ENCODE measurements around the gene FZR1. TPM values are rescaled to one million over a fixed set of nuclear protein-coding genes. Genes with fewer than 3 reads are reported as not detected.

FZR1 gene
- total and polyA plus RNA-seq, 2 of the 8 experiments (the other 6 are each of a cell fraction or from before 2014, with no cell fraction given) = 21.6 to 35.5 TPM

- Histone ChIP-seq H3K4me2 (ENCODE audit: insufficient read depth in 1 of 2, low read depth in 2 of 2, low read length in 2 of 2) (peak within 1 kb of the TSS; percentile 89 to 94), H3K4me3 (ENCODE audit: extremely low read depth in 1 of 4, insufficient read depth in 2 of 4, low read depth in 3 of 4, low read length in 4 of 4) (peak within 1 kb of the TSS; percentile 77 to 98 (median 92)), H2BK5ac (ENCODE audit: low read depth, low read length) (peak within 1 kb of the TSS; percentile 100), H3K79me2 (ENCODE audit: control insufficient read depth in 1 of 2, insufficient read depth in 2 of 2, low read length in 2 of 2) (peaks cover 0 to 30% of the 10 kb centered on the region in 2 experiments; a peak in 2 of 4 replicates), H2BK15ac (ENCODE audit: low read length) (peak within 1 kb of the TSS; percentile 100; the same call in 1 of the 2 replicates), H3K9me3 (ENCODE audit: insufficient read depth in 2 of 2, low read depth in 1 of 2, low read length in 1 of 2) (no peaks in the 10 kb centered on the region), H4K91ac (replicated peaks; ENCODE audit: insufficient read length, low read length) (peak within 1 kb of the TSS; percentile 100), H2AK5ac (ENCODE audit: low read depth, low read length) (peak within 1 kb of the TSS; percentile 11), H3K79me1 (ENCODE audit: low read depth, low read length) (peaks cover 6% of the 10 kb centered on the region), H3K18ac (ENCODE audit: extremely low read depth, low read length) (peak within 1 kb of the TSS; percentile 100), H4K20me1 (replicated peaks in 1 of 2; ENCODE audit: control insufficient read depth in 1 of 2, insufficient read depth in 2 of 2, low read length in 2 of 2) (peaks cover 1 to 8% of the 10 kb centered on the region in 2 experiments), H3K56ac (replicated peaks; ENCODE audit: insufficient read length, low read depth, low read length) (peak within 1 kb of the TSS; percentile 97), H3K9ac (replicated peaks in 1 of 4; ENCODE audit: extremely low read depth in 1 of 4, low read depth in 3 of 4, low read length in 3 of 4) (peak within 1 kb of the TSS; percentile 88 to 100 (median 99)), H3K36me3 (ENCODE audit: control insufficient read depth in 2 of 4, insufficient read depth in 4 of 4, low read length in 3 of 4) (peaks cover 2 to 12% (median 4%) of the 10 kb centered on the region in 4 experiments; a peak in 4 of 8 replicates), H3K27me3 (replicated peaks in 1 of 4; ENCODE audit: control insufficient read depth in 3 of 4, extremely low read depth in 1 of 4, insufficient read depth in 3 of 4, low read length in 3 of 4) (no peaks in the 10 kb centered on the region), H3K27ac (ENCODE audit: low read depth, low read length) (peak within 1 kb of the TSS; percentile 100), H4K5ac (ENCODE audit: insufficient read length, low read depth, low read length) (peak within 1 kb of the TSS; percentile 92), H2BK12ac (ENCODE audit: low read depth, low read length) (peak within 1 kb of the TSS; percentile 100), H4K8ac (ENCODE audit: extremely low read depth, insufficient read depth, low read length) (peak within 1 kb of the TSS; percentile 99; the same call in 1 of the 2 replicates), H3K4me1 (replicated peaks in 1 of 4; ENCODE audit: control insufficient read depth in 3 of 4, insufficient read depth in 4 of 4, low read length in 3 of 4) (no peaks in the 10 kb centered on the region; a peak in 3 of 7 replicates), H3K14ac (ENCODE audit: insufficient read length) (no peak within 1 kb of the TSS), H2BK120ac (replicated peaks; ENCODE audit: low read depth, low read length) (peak within 1 kb of the TSS; percentile 96), H3K4ac (replicated peaks; ENCODE audit: insufficient read length, low read depth, low read length) (peak within 1 kb of the TSS; percentile 91), H3K23ac (ENCODE audit: insufficient read length) (no peak within 1 kb of the TSS), H3K23me2 (ENCODE audit: low read depth, low read length) (peaks cover 8% of the 10 kb centered on the region), H2AFZ (ENCODE audit: low read length) (peak within 1 kb of the TSS; percentile 99), H2BK20ac (ENCODE audit: low read length) (peak within 1 kb of the TSS; percentile 99; the same call in 1 of the 2 replicates)
- 2% methylated on average over 52 of the region's 52 CpGs; no CpG with 5 or more reads in 1 of the 2 experiments for WGBS, 2 experiments (ENCODE audit: extremely low coverage in 1 of 2, insufficient coverage in 1 of 2, insufficient read length in 1 of 2, insufficient replicate concordance in 2 of 2, low coverage in 1 of 2, low lambda C conversion rate in 2 of 2, missing lambda C conversion rate in 1 of 2)
- ChIA-PET CTCF (ENCODE audit: partially characterized antibody) (interaction anchor here (0.6 to 2.2 kb wide), 5 partner anchors 15 to 1489 kb away, joined by 3 to 8 read pairs (median 4); no protein-coding TSS in a partner anchor), POLR2A (ENCODE audit: partially characterized antibody) (interaction anchor here (0.7 to 6.1 kb wide), 10 partner anchors 12 to 127 kb away, joined by 3 to 58 read pairs (median 4); partner anchors contain the start of genes SMIM24 and SMIM44)
- FAIRE-seq (peak; percentile 97), DNase-seq (ENCODE audit: low read depth in 1 of 2, low spot score in 2 of 2) (peak; percentile 91 to 96)
- peak; percentile 93 for TF ChIP-seq MAX (IDR thresholded peaks at IDR 0.05)
- TF ChIP-seq NANOG (IDR thresholded peaks at IDR 0.05; ENCODE audit: insufficient read depth, low read depth, low read length, poor library complexity, severe bottlenecking) = no peak
- TF ChIP-seq EZH2 (IDR thresholded peaks at IDR 0.05; ENCODE audit: low read depth, low read length, severe bottlenecking) = no peak
- no peak for TF ChIP-seq RBBP5 (IDR thresholded peaks at IDR 0.05; ENCODE audit: borderline replicate concordance, low read depth, low read length)
- TF ChIP-seq CTBP2 (IDR thresholded peaks at IDR 0.05; ENCODE audit: borderline replicate concordance, insufficient read depth, insufficient read length, low read length) = no peak
- no peak for TF ChIP-seq CREB1 (IDR thresholded peaks at IDR 0.05)
- TF ChIP-seq BRCA1 (IDR thresholded peaks at IDR 0.05; ENCODE audit: low read depth, low read length) = peak; percentile 47
- peak; percentile 91 for TF ChIP-seq ATF3 (IDR thresholded peaks at IDR 0.05; ENCODE audit: insufficient read depth, low read depth, low read length)
- TF ChIP-seq BACH1 (IDR thresholded peaks at IDR 0.05; ENCODE audit: low read length) = no peak
- TF ChIP-seq E2F6 (IDR thresholded peaks at IDR 0.05) = peak; percentile 80
These were observed 5.5 kb upstream of the FZR1 start, which contains the start of gene DOHH for GRCh38 chr19:3500429-3501101. DOHH (minus strand) TSS chr19:3500674; CDS start chr19:3496814, 3,860 bp downstream.
